ENCODE data around the gene PDZRN4.
"Not testable (repeated sequence)": the region's sequence is repeated elsewhere in the genome, so short reads cannot be mapped to it uniquely, and the experiment has no call there.

The PDZRN4 gene

DNA sequence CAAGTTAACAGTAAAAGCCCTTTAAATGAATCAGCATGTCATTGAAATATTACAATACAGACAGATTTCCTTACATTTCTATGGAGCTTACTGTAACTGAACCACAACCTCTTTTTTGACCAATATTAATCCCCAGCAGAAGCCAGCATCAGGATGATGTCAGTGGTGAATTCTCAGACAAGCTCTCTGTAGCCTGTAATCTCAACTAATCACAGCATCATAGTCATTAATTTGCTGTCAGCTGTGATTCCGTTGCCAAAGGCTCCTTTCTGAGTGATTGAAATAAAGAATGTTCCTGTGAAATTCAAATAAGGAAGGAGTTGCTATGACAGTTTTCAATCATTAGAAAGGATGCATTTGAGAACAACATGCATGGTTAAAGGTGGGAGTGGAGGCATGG, 323.1 kb downstream of the PDZRN4 start:
- DNase-seq (ENCODE audit: low read depth): no peak

DNA sequence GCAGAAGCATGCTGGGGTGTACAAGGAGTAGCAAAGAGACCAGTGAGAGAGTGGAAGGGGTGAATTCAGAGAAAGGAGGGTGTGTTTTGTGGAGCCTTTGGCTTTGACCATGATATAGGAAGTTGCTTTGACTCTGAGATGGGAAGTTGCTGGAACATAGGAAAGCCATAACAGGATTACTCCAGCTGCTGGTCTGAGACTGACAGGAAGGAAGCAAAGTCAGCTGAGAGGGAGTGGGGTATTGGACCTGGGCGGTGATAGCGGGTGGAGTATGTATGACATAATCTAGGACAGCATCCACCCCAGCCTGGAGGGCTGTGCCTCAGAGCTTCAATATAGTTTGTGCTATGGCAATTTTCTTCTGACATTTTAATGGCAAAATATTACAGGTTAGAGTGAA, 324.4 kb downstream of the PDZRN4 start:
- DNase-seq (ENCODE audit: low read depth): no peak

- no peak for DNase-seq (ENCODE audit: low read depth)
Measured at GRCh38 chr12:41514021-41514777, 326.1 kb downstream of the PDZRN4 start.

- no peak for DNase-seq (ENCODE audit: low read depth)
Measured at GRCh38 chr12:41514907-41515306, 326.8 kb downstream of the PDZRN4 start.

DNA sequence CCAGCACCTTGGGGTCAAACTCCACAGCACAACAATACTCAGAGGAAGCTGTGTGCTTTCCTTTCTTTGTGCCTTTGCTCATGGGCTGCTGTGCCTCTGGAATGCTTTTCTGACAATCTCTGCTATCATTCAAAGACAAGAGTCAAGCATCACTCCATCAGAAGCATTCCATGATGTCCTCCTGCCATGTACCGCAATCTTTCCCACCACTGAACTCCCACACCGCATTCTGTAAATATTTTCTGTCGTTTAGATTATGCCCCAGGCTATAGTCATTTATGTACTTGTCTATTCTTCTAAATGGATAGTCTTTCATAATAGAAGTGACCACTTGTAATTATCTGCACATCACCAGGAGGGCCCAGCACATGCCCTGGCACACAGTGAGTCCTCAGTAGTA, 327.8 kb downstream of the PDZRN4 start:
- no peak for DNase-seq (ENCODE audit: low read depth)

- no peak for DNase-seq (ENCODE audit: low read depth)
Measured at GRCh38 chr12:41520869-41521268, 332.7 kb downstream of the PDZRN4 start.

GRCh38 chr12:41521872-41522379, 333.8 kb downstream of the PDZRN4 start:
- no peak for DNase-seq (ENCODE audit: low read depth)

GRCh38 chr12:41527062-41527461, 338.9 kb downstream of the PDZRN4 start:
- DNase-seq (ENCODE audit: low read depth): no peak

- DNase-seq (ENCODE audit: low read depth): no peak
Measured at GRCh38 chr12:41527534-41528116, 339.5 kb downstream of the PDZRN4 start.

DNA sequence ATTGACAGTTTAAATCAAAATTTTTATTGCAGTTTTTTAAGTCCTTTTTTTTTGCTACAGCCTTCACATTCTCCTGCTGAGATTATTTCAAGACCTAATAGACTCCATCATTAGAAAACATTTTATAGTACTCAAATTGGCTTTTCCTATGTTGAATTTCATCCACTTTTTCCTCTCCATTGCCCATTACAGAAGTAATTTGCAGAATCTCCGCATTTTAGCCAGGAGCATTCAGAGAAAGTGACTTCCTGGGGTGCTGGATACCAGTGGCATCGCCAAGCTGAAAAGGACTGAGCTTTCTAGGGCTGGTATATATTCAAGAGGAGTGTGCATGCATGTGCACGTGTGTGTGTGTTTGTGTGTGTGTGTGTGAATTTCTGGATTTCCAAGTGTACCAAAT, 340.8 kb downstream of the PDZRN4 start:
- no peak for DNase-seq (ENCODE audit: low read depth)

- DNase-seq (ENCODE audit: low read depth): no peak
Measured at GRCh38 chr12:41530441-41530840, 342.3 kb downstream of the PDZRN4 start.

- DNase-seq (ENCODE audit: low read depth): no peak
Measured at GRCh38 chr12:41531147-41531829, 343.2 kb downstream of the PDZRN4 start.

- DNase-seq (ENCODE audit: low read depth): no peak
Measured at GRCh38 chr12:41532072-41532471, 344.0 kb downstream of the PDZRN4 start.

- no peak for DNase-seq (ENCODE audit: low read depth)
Measured at GRCh38 chr12:41536813-41537490, 348.8 kb downstream of the PDZRN4 start.

- no peak for DNase-seq (ENCODE audit: low read depth)
Measured at GRCh38 chr12:41537522-41537921, 349.4 kb downstream of the PDZRN4 start.

GRCh38 chr12:41545761-41546160, 357.6 kb downstream of the PDZRN4 start:
- no peak for DNase-seq (ENCODE audit: low read depth)

GRCh38 chr12:41547071-41547470, 359.0 kb downstream of the PDZRN4 start:
- DNase-seq (ENCODE audit: low read depth): not testable (repeated sequence)

DNA sequence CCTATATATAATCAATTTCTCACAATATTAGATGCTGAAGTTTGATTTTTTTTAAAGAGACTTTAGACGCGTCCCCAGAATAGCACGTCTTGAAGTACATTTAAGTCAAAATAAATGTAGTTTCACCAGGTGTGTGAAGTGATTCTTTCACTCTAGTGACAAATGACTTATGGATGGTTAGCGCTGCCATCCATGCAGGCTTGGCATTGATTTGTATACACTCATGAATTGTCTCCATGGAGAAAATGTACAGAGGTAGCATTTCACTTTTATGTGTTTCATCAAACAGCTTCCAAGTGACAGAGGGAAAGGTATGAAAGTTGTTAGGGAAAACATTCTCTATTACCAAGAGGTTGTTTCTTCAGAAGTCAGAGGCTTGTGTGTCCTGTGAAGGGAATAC, 360.8 kb downstream of the PDZRN4 start:
- DNase-seq (ENCODE audit: low read depth): no peak

DNA sequence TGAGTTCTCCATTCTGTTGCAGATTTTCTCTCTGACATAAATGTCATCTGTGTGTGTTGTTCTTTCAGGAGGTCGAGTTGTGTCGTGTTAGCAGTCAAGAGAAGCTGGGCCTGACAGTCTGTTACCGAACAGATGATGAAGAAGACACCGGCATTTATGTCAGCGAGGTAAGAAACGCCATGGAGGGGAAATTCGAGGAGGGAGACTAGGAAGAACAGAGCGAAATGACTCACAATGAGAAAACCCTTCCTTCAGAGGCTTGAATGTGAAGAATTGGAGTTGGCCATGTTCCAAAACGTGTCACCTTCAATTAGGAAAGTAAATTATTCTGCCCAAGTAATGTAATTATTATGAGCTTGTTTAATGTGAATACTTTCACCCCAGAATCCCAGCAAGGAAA, 364.5 kb downstream of the PDZRN4 start:
- no peak for DNase-seq (ENCODE audit: low read depth)

DNA sequence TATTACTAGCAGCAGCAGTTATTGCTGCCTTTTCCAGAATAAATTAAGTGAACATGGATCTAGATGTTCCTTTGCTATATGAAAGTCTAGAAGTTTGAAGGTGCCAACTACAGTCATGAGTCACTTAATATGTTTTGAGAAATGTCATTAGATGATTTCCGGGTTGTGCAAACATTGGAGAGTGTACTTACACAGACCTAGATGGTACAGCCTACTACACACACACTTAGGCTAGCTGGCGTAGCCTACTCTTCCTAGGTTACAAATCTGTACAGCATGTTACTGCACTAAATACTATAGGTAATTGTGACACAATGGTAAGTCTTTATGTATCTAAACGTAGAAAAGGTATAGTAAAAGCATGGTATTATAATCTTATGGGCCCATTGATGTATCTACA, 368.1 kb downstream of the PDZRN4 start:
- DNase-seq (ENCODE audit: low read depth): no peak

DNA sequence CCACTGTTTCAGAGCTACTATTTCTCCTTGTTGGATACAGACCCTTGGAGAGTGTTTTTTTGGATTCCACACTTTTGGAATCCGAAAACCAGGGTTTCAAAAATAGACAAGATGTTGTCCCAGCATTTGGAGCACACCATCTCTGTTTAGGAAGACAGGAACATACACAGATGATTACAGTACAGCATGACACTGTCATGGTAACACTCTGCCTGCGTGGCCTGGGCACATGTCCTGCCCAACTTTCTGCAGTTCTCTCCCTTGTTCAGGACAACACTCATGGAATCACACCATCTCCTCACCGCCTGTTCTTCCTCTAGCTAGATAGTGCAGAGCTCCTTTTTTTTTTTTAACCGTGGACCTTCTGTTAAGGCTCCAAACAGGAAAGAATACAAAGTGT, 369.2 kb downstream of the PDZRN4 start:
- DNase-seq (ENCODE audit: low read depth): no peak

DNA sequence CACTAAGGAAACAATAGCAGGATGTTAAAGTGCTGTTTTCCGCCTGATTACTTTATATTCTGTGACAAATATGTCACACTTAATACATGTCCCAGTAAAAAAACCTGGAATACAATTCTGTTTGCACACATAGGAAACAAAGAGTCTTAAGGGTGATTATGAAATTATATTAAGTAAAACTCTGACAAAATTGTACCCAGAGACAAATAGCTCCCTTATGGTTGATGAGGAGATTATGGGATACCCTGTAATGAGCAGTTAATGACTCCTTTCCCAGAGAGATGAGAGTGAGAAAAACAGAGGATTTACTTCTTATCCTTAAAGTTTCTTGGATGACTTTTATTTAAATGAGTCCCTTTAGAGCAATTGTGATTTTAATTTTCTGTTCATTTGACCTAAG, 370.6 kb downstream of the PDZRN4 start:
- DNase-seq (ENCODE audit: low read depth): no peak

GRCh38 chr12:41563051-41563450, 374.9 kb downstream of the PDZRN4 start:
- no peak for DNase-seq (ENCODE audit: low read depth)

All from activated gamma-delta T cell treated with anti-CD3 and anti-CD28 coated beads, Interleukin-2, amount 50 U/mL, for 16 hours (primary cell).